ENCODE data around the gene METTL24. TPM values are rescaled to one million over a fixed set of nuclear protein-coding genes. Genes with fewer than 3 reads are reported as not detected.

The METTL24 gene
- total and polyA plus RNA-seq, 4 donors: 0.14 to 2.0 (median 0.91) TPM

GRCh38 chr6:110401585-110402176 is 43.5 kb upstream of the METTL24 start:
- Histone ChIP-seq H3K36me3 (ENCODE audit: control insufficient read depth in 4 of 4, insufficient read depth in 3 of 4, low read depth in 1 of 4, low read length in 3 of 4) (peaks cover 0 to 9% (median 3%) of the 10 kb centered on the region in 4 donors), H3K9ac (ENCODE audit: low read depth in 1 of 2, low read length in 2 of 2) (no peak overlapping the region), H3K27me3 (ENCODE audit: control insufficient read depth in 4 of 4, insufficient read depth in 4 of 4, low read length in 3 of 4) (no peaks in the 10 kb centered on the region), H3K27ac (ENCODE audit: low read depth in 1 of 2, low read length in 2 of 2) (no peak overlapping the region), H3K4me3 (ENCODE audit: low read depth in 1 of 3, low read length in 3 of 3) (no peak overlapping the region), H3K9me3 (ENCODE audit: control insufficient read depth in 4 of 4, low read length in 3 of 4) (no peaks in the 10 kb centered on the region), H3K4me1 (ENCODE audit: control insufficient read depth in 4 of 4, insufficient read depth in 4 of 4, low read length in 3 of 4) (no peaks in the 10 kb centered on the region)
- no peak for TF ChIP-seq CTCF (IDR thresholded peaks at IDR 0.05; ENCODE audit: low read depth, low read length, missing input control)
- no peak for TF ChIP-seq NR2F2 (IDR thresholded peaks at IDR 0.05)
- no peak for TF ChIP-seq REST (IDR thresholded peaks at IDR 0.05)
- TF ChIP-seq RAD21 (IDR thresholded peaks at IDR 0.05): no peak
- TF ChIP-seq SP1 (IDR thresholded peaks at IDR 0.05): no peak
- no peak for DNase-seq (ENCODE audit: low spot score)
- WGBS: 90% methylated on average over 4 of the region's 4 CpGs

- DNase-seq (ENCODE audit: low spot score): no peak
- Histone ChIP-seq H3K27ac (ENCODE audit: low read depth in 1 of 2, low read length in 2 of 2) (no peak overlapping the region), H3K27me3 (ENCODE audit: control insufficient read depth in 4 of 4, insufficient read depth in 4 of 4, low read length in 3 of 4) (no peaks in the 10 kb centered on the region), H3K36me3 (ENCODE audit: control insufficient read depth in 4 of 4, insufficient read depth in 3 of 4, low read depth in 1 of 4, low read length in 3 of 4) (peaks cover 0 to 9% (median 2%) of the 10 kb centered on the region in 4 donors), H3K4me3 (ENCODE audit: low read depth in 1 of 3, low read length in 3 of 3) (peak overlapping the region in 1 of 3 donors; percentile 21), H3K9me3 (ENCODE audit: control insufficient read depth in 4 of 4, low read length in 3 of 4) (no peaks in the 10 kb centered on the region), H3K4me1 (ENCODE audit: control insufficient read depth in 4 of 4, insufficient read depth in 4 of 4, low read length in 3 of 4) (no peaks in the 10 kb centered on the region), H3K9ac (ENCODE audit: low read depth in 1 of 2, low read length in 2 of 2) (no peak overlapping the region)
- 83% methylated on average over 18 of the region's 18 CpGs for WGBS
- TF ChIP-seq MAX (IDR thresholded peaks at IDR 0.05): no peak
- TF ChIP-seq CTCF (IDR thresholded peaks at IDR 0.05; ENCODE audit: low read depth, low read length, missing input control): no peak
- no peak for TF ChIP-seq ATF3 (IDR thresholded peaks at IDR 0.05)
- TF ChIP-seq REST (IDR thresholded peaks at IDR 0.05): no peak
- TF ChIP-seq JUND (IDR thresholded peaks at IDR 0.05): no peak
- no peak for TF ChIP-seq YY1 (IDR thresholded peaks at IDR 0.05)
- no peak for TF ChIP-seq GABPA (IDR thresholded peaks at IDR 0.05 in 1 of 2, conservative IDR thresholded peaks at IDR 0.05 in 1 of 2)
- TF ChIP-seq TAF1 (conservative IDR thresholded peaks at IDR 0.05): no peak
- TF ChIP-seq NR2F2 (IDR thresholded peaks at IDR 0.05): no peak
- no peak for TF ChIP-seq RXRA (IDR thresholded peaks at IDR 0.05)
- TF ChIP-seq FOXA1 (IDR thresholded peaks at IDR 0.05): no peak
- no peak for TF ChIP-seq HNF4G (IDR thresholded peaks at IDR 0.05)
- TF ChIP-seq RAD21 (IDR thresholded peaks at IDR 0.05): no peak
- no peak for TF ChIP-seq FOXA2 (IDR thresholded peaks at IDR 0.05)
- no peak for TF ChIP-seq ZBTB33 (IDR thresholded peaks at IDR 0.05)
These were observed 42.1 kb upstream of the METTL24 start for GRCh38 chr6:110400208-110400607.
